Measurements from ENCODE around the gene CLIC1.
A peak's percentile ranks its signal among the peaks of the same experiment; 100 is the strongest.
"Not testable (repeated sequence)": the region's sequence is repeated elsewhere in the genome, so short reads cannot be mapped to it uniquely, and the experiment has no call there.

CLIC1 gene

DNA sequence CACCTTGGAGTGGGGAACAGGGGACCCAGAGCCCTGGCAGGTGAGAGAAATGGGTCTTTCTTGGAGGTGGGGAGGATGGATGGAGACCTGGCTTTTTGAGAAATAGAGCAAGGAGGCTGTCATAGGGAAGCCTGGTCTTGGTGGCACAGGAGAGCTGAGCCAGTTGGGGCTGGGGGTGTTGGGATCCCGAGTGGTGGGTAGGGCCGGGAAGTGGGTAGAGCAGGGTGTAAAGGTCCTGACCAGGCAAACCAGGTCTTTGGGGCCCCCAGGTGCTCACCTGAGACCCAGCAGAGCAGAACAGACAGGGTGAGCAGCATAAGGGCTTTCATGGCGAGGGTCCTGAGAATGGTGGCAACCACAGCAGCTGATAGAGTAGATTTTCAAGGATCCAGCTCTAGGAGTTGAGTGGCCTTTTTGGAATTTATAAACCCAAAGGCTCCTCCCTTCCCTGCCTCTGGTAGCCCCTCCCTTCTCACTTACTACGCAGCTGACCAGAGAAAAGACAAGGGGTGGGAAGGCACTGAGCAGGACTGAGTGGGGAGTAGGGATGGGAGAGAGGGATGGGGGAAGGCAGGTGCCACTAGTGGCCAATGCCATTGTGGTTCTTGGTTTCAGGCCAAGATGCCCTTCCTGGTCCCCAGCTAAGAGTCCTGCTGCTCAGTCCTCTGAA is 14.8 kb downstream of the CLIC1 start, which contains the start of gene LY6G6C:
TSS of gene LY6G6C (minus strand) at position 396 of the 670 bp plus-strand sequence. CDS start at position 329, 67 bp downstream.
- DNase-seq: no peak

- DNase-seq: no peak
These were observed 16.0 kb downstream of the CLIC1 start for GRCh38 chr6:31720196-31720770.

DNA sequence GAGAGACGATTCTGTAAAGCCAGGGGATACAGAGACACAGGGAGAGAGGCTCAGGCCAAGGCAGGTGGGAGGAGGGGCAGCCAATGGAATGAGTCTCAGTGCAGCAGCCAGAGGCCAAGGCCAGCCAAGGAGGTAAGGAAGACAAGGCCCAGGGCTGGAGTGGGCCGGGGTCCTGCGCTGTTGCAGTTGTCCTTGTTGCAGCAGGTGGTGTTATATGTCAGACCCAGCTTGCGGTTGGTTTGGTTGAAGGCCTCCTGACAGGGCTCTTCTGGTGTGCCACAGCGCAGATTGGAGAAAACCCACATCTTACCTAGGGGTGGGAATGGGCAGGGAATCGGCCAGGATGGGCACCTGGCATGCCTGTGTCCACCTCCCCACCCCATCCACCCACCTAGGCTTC is 17.3 kb downstream of the CLIC1 start:
- DNase-seq: no peak

GRCh38 chr6:31718265-31718664 is 18.1 kb downstream of the CLIC1 start:
- DNase-seq: no peak

DNA sequence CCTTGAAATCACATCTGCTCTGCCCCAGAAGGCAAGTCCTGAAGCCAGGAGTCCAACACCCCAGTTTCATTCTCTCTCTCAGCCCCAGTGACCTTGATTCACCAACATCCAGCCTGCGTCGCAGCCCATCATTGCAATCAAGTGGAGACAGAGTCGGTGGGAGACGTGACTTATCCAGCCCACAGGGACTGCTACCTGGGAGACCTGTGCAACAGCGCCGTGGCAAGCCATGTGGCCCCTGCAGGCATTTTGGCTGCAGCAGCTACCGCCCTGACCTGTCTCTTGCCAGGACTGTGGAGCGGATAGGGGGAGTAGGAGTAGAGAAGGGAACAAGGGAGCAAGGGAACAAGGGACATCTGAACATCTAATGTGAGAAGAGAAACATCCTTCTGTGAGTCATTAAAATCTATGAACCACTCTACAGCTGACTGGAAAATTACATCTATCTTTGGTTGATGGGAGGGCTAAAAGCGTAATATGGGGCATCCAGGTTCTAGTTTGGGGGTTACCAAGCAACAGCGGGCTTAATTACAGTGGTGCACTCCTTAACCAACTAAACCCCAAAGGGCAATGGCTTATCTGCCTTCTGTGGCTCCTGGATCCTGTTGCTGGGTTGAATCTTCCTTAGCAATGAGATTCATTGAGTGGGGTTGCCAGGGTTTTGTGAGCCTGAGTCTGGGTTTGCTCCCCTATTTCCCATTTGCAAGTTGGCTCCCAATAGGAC is 18.7 kb downstream of the CLIC1 start:
- no peak for DNase-seq

- DNase-seq: no peak
These were observed 21.0 kb downstream of the CLIC1 start, which contains the start of gene LY6G6D for GRCh38 chr6:31715022-31715958. LY6G6D (plus strand) TSS chr6:31715348; CDS start chr6:31715356, 8 bp downstream.

GRCh38 chr6:31713991-31714684 is 22.2 kb downstream of the CLIC1 start:
- no peak for DNase-seq

DNA sequence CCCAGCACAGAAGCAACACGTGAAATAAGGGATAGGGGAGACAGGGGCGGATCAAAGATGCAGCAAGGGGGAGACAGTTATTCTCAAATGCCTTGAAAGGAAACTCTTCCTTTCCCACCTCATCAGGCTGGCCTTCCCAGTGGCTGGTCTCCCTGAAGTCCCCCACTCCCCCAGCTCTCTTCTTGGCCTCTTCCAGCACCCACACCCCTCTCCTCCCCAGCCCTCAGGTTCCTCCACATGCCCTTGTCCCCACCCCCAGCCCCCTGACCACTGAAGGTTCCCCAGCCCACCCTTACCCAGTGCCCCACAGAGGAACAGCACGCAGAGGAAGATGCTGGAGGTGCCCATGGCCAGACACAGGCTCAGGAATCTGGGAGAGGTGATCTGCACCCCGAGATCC is 22.9 kb downstream of the CLIC1 start:
- DNase-seq: no peak

- DNase-seq: no peak
These were observed 24.0 kb downstream of the CLIC1 start for GRCh38 chr6:31712296-31712695.

DNA sequence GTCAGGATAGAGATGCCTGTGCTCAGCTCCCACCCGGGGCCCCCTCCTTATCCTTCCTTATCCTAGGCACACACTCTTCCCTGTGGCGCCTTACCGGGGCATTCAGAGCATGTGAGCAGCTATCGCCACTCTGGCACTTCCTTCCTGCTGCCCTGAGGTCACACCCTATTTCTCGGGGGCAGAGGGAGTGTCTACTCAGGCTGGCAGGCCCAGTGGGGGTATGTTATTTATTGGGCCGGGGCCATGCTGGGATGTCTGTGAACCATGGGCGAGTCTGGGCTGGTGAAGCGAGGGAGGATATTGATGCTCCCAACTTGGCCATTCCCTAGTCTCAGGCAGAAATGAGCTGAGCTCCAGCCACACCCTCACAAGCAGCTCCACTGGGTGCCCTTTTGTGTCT is 25.1 kb downstream of the CLIC1 start:
- DNase-seq: no peak

DNA sequence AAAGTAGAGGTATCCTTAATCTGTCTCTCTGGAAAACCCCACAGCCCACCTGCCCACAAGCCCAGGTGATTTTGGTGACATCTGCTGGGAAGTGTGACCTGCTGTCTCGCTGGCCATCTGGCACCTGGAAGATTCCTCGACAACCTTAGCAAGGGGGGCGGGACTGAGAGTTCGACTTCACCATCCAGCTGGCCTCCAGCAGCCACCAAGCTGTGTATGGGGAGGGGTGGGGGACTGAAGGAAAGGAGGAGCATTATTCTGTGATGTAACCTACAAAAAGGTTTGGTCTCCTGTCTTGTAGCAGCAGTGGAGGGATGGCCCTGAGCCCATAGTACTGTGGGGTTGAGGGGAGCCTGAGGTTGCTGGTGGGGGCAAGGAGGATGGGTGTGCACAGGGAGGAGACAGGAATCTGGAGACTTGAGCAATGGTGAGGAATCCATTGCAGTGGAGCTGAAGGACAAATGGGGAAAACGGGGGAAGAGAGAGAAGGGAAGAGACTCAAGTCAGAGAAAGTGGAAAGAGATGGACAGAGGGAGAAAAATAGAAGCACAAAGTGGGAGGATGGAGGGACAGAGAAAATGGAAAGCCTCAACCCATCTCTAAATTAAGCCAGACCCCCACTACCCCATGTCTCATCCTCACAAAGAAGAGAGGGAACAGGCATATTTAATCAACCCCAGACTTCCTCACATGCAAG is 25.7 kb downstream of the CLIC1 start:
- no peak for DNase-seq

DNA sequence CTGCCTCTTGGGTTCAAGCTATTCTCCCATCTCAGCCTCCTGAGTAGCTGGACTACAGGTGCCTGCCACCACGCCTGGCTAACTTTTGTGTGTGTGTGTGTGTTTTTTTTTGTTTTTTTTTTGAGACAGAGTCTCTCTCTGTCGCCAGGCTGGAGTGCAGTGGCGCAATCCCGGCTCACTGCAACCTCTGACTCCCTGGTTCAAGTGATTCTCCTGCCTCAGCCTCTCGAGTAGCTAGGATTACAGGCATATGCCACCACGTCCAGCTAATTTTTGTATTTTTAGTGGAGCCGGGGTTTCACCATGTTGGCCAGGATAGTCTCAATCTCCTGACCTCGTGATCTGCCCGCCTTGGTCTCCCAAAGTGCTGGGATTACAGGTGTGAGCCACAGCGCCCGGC is 27.2 kb downstream of the CLIC1 start:
- DNase-seq: not testable (repeated sequence)

GRCh38 chr6:31708224-31708623 is 28.1 kb downstream of the CLIC1 start:
- no peak for DNase-seq

DNA sequence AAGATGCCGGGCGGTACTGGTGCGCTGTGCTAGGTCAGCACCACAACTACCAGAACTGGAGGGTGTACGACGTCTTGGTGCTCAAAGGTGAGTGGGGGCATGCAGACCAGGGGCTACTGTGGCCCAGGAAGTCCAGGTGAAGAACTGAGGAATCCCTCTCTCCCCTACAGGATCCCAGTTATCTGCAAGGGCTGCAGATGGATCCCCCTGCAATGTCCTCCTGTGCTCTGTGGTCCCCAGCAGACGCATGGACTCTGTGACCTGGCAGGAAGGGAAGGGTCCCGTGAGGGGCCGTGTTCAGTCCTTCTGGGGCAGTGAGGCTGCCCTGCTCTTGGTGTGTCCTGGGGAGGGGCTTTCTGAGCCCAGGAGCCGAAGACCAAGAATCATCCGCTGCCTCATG is 28.6 kb downstream of the CLIC1 start:
- DNase-seq: no peak

- DNase-seq: no peak
These were observed 29.7 kb downstream of the CLIC1 start, which contains the start of gene LY6G6F for GRCh38 chr6:31706599-31706998. LY6G6F (plus strand) TSS chr6:31706866; CDS start chr6:31706907, 41 bp downstream.

DNA sequence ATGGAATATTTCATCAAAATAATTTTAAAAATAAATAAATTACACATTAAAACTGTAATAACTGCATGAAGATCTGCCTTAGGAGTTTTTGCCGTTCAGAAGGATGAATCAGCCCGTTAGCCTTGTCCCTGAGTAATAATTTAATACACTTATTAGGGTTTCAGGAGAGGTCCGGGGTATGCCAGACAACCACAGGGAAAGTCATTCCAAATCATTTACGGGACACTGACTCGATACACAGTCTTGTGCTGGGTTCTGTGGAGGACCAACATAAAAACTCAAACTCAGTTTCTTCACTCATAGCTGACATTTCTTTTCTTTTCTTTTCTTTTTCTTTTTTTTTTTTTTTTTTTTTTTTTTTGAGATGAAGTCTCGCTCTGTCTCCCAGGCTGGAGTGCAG is 30.4 kb downstream of the CLIC1 start:
- no peak for DNase-seq

- DNase-seq: peak; percentile 95
These were observed 33.3 kb downstream of the CLIC1 start, which contains the start of gene ABHD16A for GRCh38 chr6:31702819-31703716. ABHD16A (minus strand) TSS chr6:31703324; CDS start chr6:31703281, 43 bp downstream.

DNA sequence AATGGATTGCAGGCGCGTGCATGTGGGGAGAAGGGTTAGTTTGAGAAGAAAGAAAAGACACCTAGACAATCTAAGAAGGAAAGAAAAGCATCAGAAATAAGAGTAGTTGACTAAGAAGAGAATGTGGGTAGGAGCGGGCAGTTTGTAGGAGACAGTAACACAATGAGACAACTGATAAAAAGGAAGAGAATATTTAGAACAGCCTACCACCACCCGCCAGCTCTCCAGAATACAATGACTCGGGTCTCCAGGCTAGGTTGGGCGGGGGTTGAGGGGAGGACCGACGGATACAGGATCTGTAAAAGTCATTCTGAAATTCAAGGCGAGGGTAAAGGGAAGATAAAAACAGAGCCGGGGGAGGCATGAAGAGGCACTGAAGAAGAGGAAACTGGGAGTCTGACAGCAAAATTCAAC is 33.9 kb downstream of the CLIC1 start:
- no peak for DNase-seq

DNA sequence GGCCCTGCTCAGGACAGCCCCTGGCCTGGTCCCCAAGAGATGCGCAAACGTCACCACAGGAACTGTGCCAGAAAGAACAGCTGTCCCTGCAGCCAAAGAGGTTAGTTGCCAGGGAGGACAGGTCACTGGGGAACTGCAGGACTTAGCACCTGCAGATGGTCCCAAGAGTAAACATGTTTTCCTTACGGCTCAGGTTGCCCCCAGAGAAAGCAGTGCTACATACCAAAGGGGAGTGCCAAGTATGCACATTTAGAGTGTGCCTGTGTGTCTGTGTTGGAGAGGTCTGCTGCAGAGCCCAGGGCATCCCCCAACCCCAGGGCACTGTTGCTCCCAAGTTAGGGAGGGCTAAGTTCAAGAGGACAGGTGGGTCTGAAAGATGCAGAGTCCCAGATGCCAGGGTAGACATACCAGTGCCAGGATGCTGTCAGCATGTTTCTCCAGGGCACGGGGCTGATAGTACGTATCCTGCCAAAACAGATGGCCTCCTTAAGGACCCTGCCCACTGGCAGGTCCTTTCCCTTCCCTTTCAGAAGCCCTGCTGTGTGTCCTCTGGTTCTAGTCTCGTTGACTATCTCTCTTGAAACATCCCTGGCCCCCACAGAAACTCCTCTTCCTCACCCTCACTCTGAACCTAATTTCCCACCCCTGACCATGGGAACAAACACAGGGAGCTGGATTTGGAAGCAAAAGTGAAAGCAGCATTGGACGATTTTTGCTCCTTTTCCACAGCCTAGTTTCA is 34.5 kb downstream of the CLIC1 start:
- no peak for DNase-seq

All from activated CD4-positive, CD25-positive, alpha-beta regulatory T cell treated with anti-CD3 and anti-CD28 coated beads, Interleukin-2, amount 50 U/mL, for 72 hours (primary cell).